Testis (tissue), 2 donors: ENCODE results near the gene ATF7.

Source experiments
- POLR2A ChIP-seq: fragments of 450-650 bp; IDR thresholded peaks from one replicate; pipeline ENCODE4 v1.6.1; 2017; ENCODE audit warnings: antibody characterized with exemption, mild to moderate bottlenecking, moderate library complexity
- TF ChIP-seq, protein P1 (sequence below), 3 experiments: fragments of 450-650 bp in 2 of 3; fragments of 200-600 bp in 1 of 3; sonication (generic) in 1 of 3; IDR thresholded peaks; one replicate each; pipeline ENCODE4 v1.5.1; 2016 to 2019; ENCODE audit warnings: antibody characterized with exemption in 3 of 3, mild to moderate bottlenecking in 2 of 3, moderate library complexity in 1 of 3

DNA sequence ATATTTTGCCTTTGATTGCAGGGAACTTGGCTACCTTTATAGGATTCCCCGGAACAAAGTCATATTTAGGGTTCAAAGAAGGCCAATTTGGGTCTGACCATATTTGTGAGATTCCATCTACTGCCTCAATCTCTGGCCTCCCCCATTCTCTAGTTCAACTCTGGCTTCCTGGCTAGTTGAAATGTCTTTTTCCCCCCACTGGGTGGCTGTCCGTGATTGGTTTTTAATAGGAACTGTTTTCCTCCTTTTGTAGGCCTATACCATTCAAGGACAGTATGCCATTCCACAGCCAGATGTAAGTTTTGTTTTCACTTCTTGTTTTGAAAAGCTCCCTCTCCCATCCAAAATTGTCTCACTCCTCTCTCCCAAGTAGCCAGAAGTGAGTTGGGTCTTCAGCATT, 160.5 kb downstream of the ATF7 start:
- TF ChIP-seq, protein P1, sequence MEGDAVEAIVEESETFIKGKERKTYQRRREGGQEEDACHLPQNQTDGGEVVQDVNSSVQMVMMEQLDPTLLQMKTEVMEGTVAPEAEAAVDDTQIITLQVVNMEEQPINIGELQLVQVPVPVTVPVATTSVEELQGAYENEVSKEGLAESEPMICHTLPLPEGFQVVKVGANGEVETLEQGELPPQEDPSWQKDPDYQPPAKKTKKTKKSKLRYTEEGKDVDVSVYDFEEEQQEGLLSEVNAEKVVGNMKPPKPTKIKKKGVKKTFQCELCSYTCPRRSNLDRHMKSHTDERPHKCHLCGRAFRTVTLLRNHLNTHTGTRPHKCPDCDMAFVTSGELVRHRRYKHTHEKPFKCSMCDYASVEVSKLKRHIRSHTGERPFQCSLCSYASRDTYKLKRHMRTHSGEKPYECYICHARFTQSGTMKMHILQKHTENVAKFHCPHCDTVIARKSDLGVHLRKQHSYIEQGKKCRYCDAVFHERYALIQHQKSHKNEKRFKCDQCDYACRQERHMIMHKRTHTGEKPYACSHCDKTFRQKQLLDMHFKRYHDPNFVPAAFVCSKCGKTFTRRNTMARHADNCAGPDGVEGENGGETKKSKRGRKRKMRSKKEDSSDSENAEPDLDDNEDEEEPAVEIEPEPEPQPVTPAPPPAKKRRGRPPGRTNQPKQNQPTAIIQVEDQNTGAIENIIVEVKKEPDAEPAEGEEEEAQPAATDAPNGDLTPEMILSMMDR (IDR thresholded peaks at IDR 0.05) = no peak
- no peak for TF ChIP-seq POLR2A
